Measurements from ENCODE around the gene IL16.
A peak's percentile ranks its signal among the peaks of the same experiment; 100 is the strongest.
"Not testable (repeated sequence)": the region's sequence is repeated elsewhere in the genome, so short reads cannot be mapped to it uniquely, and the experiment has no call there.

IL16 gene

GRCh38 chr15:81196576-81197254 lies at the start of gene IL16:
Gene IL16 (plus strand): TSS chr15:81196879. CDS start chr15:81225400, 28,521 bp downstream.
- Mint-ChIP-seq H3K27ac (no peak within 1 kb of the TSS), H3K4me1 (ENCODE audit: low read depth) (peaks cover 4% of the 10 kb centered on the region), H3K27me3 (peaks cover 13% of the 10 kb centered on the region), H3K36me3 (ENCODE audit: low read depth) (no peaks in the 10 kb centered on the region), H3K4me3 (no peak within 1 kb of the TSS), H3K9me3 (no peaks in the 10 kb centered on the region)
- no peak for DNase-seq

- Mint-ChIP-seq H3K36me3 (ENCODE audit: low read depth) (no peaks in the 10 kb centered on the region), H3K27me3 (no peaks in the 10 kb centered on the region), H3K4me1 (ENCODE audit: low read depth) (peaks cover 5% of the 10 kb centered on the region), H3K4me3 (no peak overlapping the region), H3K27ac (no peak overlapping the region), H3K9me3 (no peaks in the 10 kb centered on the region)
- no peak for DNase-seq
These were observed 45.3 kb upstream of the IL16 start for GRCh38 chr15:81151389-81151788.

GRCh38 chr15:81152339-81152738 lies 44.3 kb upstream of the IL16 start:
- no peak overlapping the region for H3K27ac Mint-ChIP-seq
- no peaks in the 10 kb centered on the region for H3K9me3 Mint-ChIP-seq
- no peaks in the 10 kb centered on the region for H3K27me3 Mint-ChIP-seq
- DNase-seq = no peak
- peaks cover 13% of the 10 kb centered on the region for H3K4me1 Mint-ChIP-seq (ENCODE audit: low read depth)
- H3K36me3 Mint-ChIP-seq (ENCODE audit: low read depth) = no peaks in the 10 kb centered on the region
- no peak overlapping the region for H3K4me3 Mint-ChIP-seq

- Mint-ChIP-seq H3K36me3 (ENCODE audit: low read depth) (no peaks in the 10 kb centered on the region), H3K27me3 (no peaks in the 10 kb centered on the region), H3K4me3 (no peak overlapping the region), H3K27ac (no peak overlapping the region), H3K4me1 (ENCODE audit: low read depth) (peaks cover 15% of the 10 kb centered on the region), H3K9me3 (no peaks in the 10 kb centered on the region)
- no peak for DNase-seq
These were observed 43.9 kb upstream of the IL16 start for GRCh38 chr15:81152799-81153198.

- Mint-ChIP-seq H3K27ac (no peak overlapping the region), H3K36me3 (ENCODE audit: low read depth) (no peaks in the 10 kb centered on the region), H3K4me3 (no peak overlapping the region), H3K9me3 (no peaks in the 10 kb centered on the region), H3K27me3 (no peaks in the 10 kb centered on the region), H3K4me1 (ENCODE audit: low read depth) (peaks cover 17% of the 10 kb centered on the region)
- no peak for DNase-seq
These were observed 41.1 kb upstream of the IL16 start for GRCh38 chr15:81155375-81156218.

GRCh38 chr15:81156324-81156723 lies 40.4 kb upstream of the IL16 start:
- Mint-ChIP-seq H3K9me3 (no peaks in the 10 kb centered on the region), H3K27ac (peak overlapping the region; percentile 15), H3K36me3 (ENCODE audit: low read depth) (no peaks in the 10 kb centered on the region), H3K4me1 (ENCODE audit: low read depth) (peaks cover 24% of the 10 kb centered on the region), H3K4me3 (no peak overlapping the region), H3K27me3 (no peaks in the 10 kb centered on the region)
- no peak for DNase-seq

GRCh38 chr15:81157195-81157938 lies 39.3 kb upstream of the IL16 start:
- Mint-ChIP-seq H3K4me1 (ENCODE audit: low read depth) (peaks cover 34% of the 10 kb centered on the region), H3K27ac (no peak overlapping the region), H3K9me3 (no peaks in the 10 kb centered on the region), H3K4me3 (no peak overlapping the region), H3K27me3 (no peaks in the 10 kb centered on the region), H3K36me3 (ENCODE audit: low read depth) (no peaks in the 10 kb centered on the region)
- DNase-seq = no peak

GRCh38 chr15:81157939-81158223 lies 38.8 kb upstream of the IL16 start:
- Mint-ChIP-seq H3K4me3 (no peak overlapping the region), H3K27me3 (no peaks in the 10 kb centered on the region), H3K27ac (no peak overlapping the region), H3K36me3 (ENCODE audit: low read depth) (no peaks in the 10 kb centered on the region), H3K4me1 (ENCODE audit: low read depth) (peaks cover 37% of the 10 kb centered on the region), H3K9me3 (no peaks in the 10 kb centered on the region)
- no peak for DNase-seq

GRCh38 chr15:81158561-81158960 lies 38.1 kb upstream of the IL16 start:
- not testable (repeated sequence) for H3K9me3 Mint-ChIP-seq; H3K27me3 Mint-ChIP-seq; H3K4me3 Mint-ChIP-seq; DNase-seq; H3K36me3 Mint-ChIP-seq (ENCODE audit: low read depth); H3K27ac Mint-ChIP-seq
- H3K4me1 Mint-ChIP-seq (ENCODE audit: low read depth) = peaks cover 37% of the 10 kb centered on the region

- DNase-seq = no peak
- Mint-ChIP-seq H3K36me3 (ENCODE audit: low read depth) (no peaks in the 10 kb centered on the region), H3K27me3 (no peaks in the 10 kb centered on the region), H3K9me3 (no peaks in the 10 kb centered on the region), H3K4me3 (no peak overlapping the region), H3K27ac (no peak overlapping the region), H3K4me1 (ENCODE audit: low read depth) (peaks cover 43% of the 10 kb centered on the region)
These were observed 36.1 kb upstream of the IL16 start for GRCh38 chr15:81160312-81161159.

GRCh38 chr15:81161160-81161673 lies 35.5 kb upstream of the IL16 start:
- peaks cover 39% of the 10 kb centered on the region for H3K4me1 Mint-ChIP-seq (ENCODE audit: low read depth)
- no peak for DNase-seq
- no peak overlapping the region for H3K4me3 Mint-ChIP-seq
- H3K9me3 Mint-ChIP-seq = no peaks in the 10 kb centered on the region
- H3K27me3 Mint-ChIP-seq = no peaks in the 10 kb centered on the region
- no peaks in the 10 kb centered on the region for H3K36me3 Mint-ChIP-seq (ENCODE audit: low read depth)
- no peak overlapping the region for H3K27ac Mint-ChIP-seq

- H3K36me3 Mint-ChIP-seq (ENCODE audit: low read depth) = no peaks in the 10 kb centered on the region
- no peak for DNase-seq
- H3K4me1 Mint-ChIP-seq (ENCODE audit: low read depth) = peaks cover 37% of the 10 kb centered on the region
- no peaks in the 10 kb centered on the region for H3K27me3 Mint-ChIP-seq
- H3K4me3 Mint-ChIP-seq = no peak overlapping the region
- peak overlapping the region; percentile 30 for H3K27ac Mint-ChIP-seq
- no peaks in the 10 kb centered on the region for H3K9me3 Mint-ChIP-seq
These were observed 34.8 kb upstream of the IL16 start for GRCh38 chr15:81161851-81162250.

- Mint-ChIP-seq H3K9me3 (no peaks in the 10 kb centered on the region), H3K4me1 (ENCODE audit: low read depth) (peaks cover 41% of the 10 kb centered on the region), H3K27me3 (no peaks in the 10 kb centered on the region), H3K4me3 (no peak overlapping the region), H3K36me3 (ENCODE audit: low read depth) (no peaks in the 10 kb centered on the region), H3K27ac (no peak overlapping the region)
- no peak for DNase-seq
These were observed 32.5 kb upstream of the IL16 start for GRCh38 chr15:81163961-81164800.

All from activated T-cell treated with anti-CD3 and anti-CD28 coated beads, Interleukin-2, amount 50 U/mL, for 24 hours (primary cell).